ENCODE results near the gene KRT12. TPM values are rescaled to one million over a fixed set of nuclear protein-coding genes. Genes with fewer than 3 reads are reported as not detected.
A peak's percentile ranks its signal among the peaks of the same experiment; 100 is the strongest.

The KRT12 gene
- total RNA-seq, 1 donor from 2014 or later: not detected

GRCh38 chr17:40896916-40897455, 30.0 kb upstream of the KRT12 start:
- no peaks in the 10 kb centered on the region for H3K9me3 ChIP-seq
- no peak for DNase-seq

GRCh38 chr17:40895106-40895730, 28.2 kb upstream of the KRT12 start:
- H3K27me3 ChIP-seq (ENCODE audit: low read depth): peaks cover 8% of the 10 kb centered on the region
- intact Hi-C loops (cut with DNase I): no loop called here
- ATAC-seq (no peak), DNase-seq (no peak)
- no peaks in the 10 kb centered on the region for H3K4me1 ChIP-seq
- H3K4me3 ChIP-seq: no peak overlapping the region
- no peaks in the 10 kb centered on the region for H3K9me3 ChIP-seq
- no peak overlapping the region for H3K27ac ChIP-seq
- no peak for TF ChIP-seq CTCF (IDR thresholded peaks at IDR 0.05)
- no peaks in the 10 kb centered on the region for H3K36me3 ChIP-seq

More at GRCh38 chr17:40896916-40897455, 30.0 kb upstream of the KRT12 start:
- ATAC-seq: no peak
- Histone ChIP-seq H3K27ac (no peak overlapping the region), H3K4me3 (no peak overlapping the region), H3K4me1 (no peaks in the 10 kb centered on the region), H3K27me3 (ENCODE audit: low read depth) (peaks cover 8% of the 10 kb centered on the region), H3K36me3 (no peaks in the 10 kb centered on the region)
- no peak for TF ChIP-seq CTCF (IDR thresholded peaks at IDR 0.05)
- intact Hi-C loops (cut with DNase I): no loop called here

- Histone ChIP-seq H3K36me3 (no peaks in the 10 kb centered on the region), H3K27ac (no peak overlapping the region), H3K4me1 (no peaks in the 10 kb centered on the region), H3K27me3 (ENCODE audit: low read depth) (peaks cover 5% of the 10 kb centered on the region), H3K9me3 (no peaks in the 10 kb centered on the region), H3K4me3 (no peak overlapping the region)
- ATAC-seq (peak in 1 of 2 donors; percentile 31), DNase-seq (no peak)
- TF ChIP-seq CTCF (IDR thresholded peaks at IDR 0.05): no peak
- intact Hi-C loops (cut with DNase I): no loop called here
These were observed 21.2 kb upstream of the KRT12 start for GRCh38 chr17:40888196-40888720.

GRCh38 chr17:40886090-40886489, 19.1 kb upstream of the KRT12 start:
- intact Hi-C loops (cut with DNase I): no loop called here
- H3K36me3 ChIP-seq: no peaks in the 10 kb centered on the region
- no peak for DNase-seq
- no peaks in the 10 kb centered on the region for H3K9me3 ChIP-seq
- peaks cover 5% of the 10 kb centered on the region for H3K27me3 ChIP-seq (ENCODE audit: low read depth)
- H3K4me3 ChIP-seq: no peak overlapping the region
- no peaks in the 10 kb centered on the region for H3K4me1 ChIP-seq
- ATAC-seq: no peak
- TF ChIP-seq CTCF (IDR thresholded peaks at IDR 0.05): no peak
- H3K27ac ChIP-seq: no peak overlapping the region

GRCh38 chr17:40884708-40885512, 17.9 kb upstream of the KRT12 start, which contains the start of gene KRT20:
KRT20 (minus strand) TSS chr17:40885242; CDS start chr17:40885185, 57 bp downstream.
- Histone ChIP-seq H3K27me3 (ENCODE audit: low read depth) (peaks cover 5% of the 10 kb centered on the region), H3K4me3 (no peak within 1 kb of the TSS), H3K27ac (no peak within 1 kb of the TSS), H3K36me3 (no peaks in the 10 kb centered on the region), H3K9me3 (no peaks in the 10 kb centered on the region), H3K4me1 (no peaks in the 10 kb centered on the region)
- DNase-seq (no peak), ATAC-seq (no peak)
- intact Hi-C loops (cut with DNase I): no loop called here
- no peak for TF ChIP-seq CTCF (IDR thresholded peaks at IDR 0.05)
